ENCODE results near the gene NANOS3. TPM values are rescaled to one million over a fixed set of nuclear protein-coding genes. Genes with fewer than 3 reads are reported as not detected.
A peak's percentile ranks its signal among the peaks of the same experiment; 100 is the strongest.

Gene NANOS3
- total and polyA plus RNA-seq, 9 of the 15 experiments (the other 6 are each of a cell fraction or from before 2014, with no cell fraction given): not detected

DNA sequence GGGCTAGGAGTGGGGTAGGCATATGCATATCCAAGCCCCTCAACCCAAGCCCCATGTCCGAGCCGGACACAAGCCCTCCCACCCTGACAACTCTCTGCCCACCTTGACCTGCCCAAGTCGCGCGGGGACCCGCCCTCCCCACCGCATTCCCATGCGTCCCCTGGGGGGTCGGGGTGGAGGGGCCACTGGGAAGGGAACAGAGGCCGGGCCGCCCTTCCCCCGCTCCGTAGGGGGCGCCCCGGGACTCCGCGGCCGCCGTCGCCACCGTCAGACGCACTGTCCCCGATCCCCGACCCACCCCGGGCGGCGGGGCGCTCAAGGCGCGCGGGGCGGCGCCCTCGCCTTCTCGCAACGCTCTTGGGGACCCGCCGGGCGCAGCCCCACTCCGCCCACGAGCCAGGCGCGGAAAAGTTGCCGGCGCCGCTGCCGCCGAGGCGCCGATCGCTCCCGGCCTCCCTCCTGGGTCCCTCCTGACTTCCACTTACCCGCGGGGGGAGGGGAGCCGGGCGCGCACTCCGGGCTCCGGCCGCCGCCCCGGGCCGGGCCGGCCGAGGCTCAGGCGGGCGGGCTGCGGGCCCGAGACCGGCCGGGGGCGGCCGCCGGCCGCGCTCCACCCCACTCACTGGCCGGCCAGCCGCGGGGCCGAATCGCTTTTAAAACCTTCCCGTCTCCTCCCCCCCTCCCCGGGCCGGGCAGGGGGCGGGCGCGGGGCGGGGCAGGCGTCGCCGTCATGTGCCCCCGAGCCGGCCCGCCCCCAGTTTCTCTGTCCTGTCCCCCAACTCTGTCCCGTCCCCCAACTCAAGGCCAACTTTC lies 34.4 kb upstream of the NANOS3 start (continued):
- TF ChIP-seq TCF7L2 (IDR thresholded peaks at IDR 0.05; ENCODE audit: low read depth, low read length) (no peak), RNF2 (IDR thresholded peaks at IDR 0.05) (no peak), DNMT1 (IDR thresholded peaks at IDR 0.05) (no peak), ADNP (tag; IDR thresholded peaks at IDR 0.05) (no peak), ZC3H11A (IDR thresholded peaks at IDR 0.05; ENCODE audit: low read depth, low read length) (no peak), ZNF23 (CRISPR knock-in tag; IDR thresholded peaks at IDR 0.05) (no peak), TBP (optimal IDR thresholded peaks at IDR 0.05; ENCODE audit: low read depth, low read length) (no peak), GTF2E2 (tag; IDR thresholded peaks at IDR 0.05) (no peak), STAG1 (CRISPR knock-in tag; IDR thresholded peaks at IDR 0.05; ENCODE audit: borderline replicate concordance) (peak; percentile 4; the same call in 1 of the 2 replicates), NCOA1 (IDR thresholded peaks at IDR 0.05; ENCODE audit: low read depth) (no peak), SMC3 (conservative IDR thresholded peaks at IDR 0.05; ENCODE audit: insufficient read depth, low read depth, low read length) (no peak), CREBBP (IDR thresholded peaks at IDR 0.05; ENCODE audit: low read depth, low read length) (no peak), KLF10 (CRISPR knock-in tag; IDR thresholded peaks at IDR 0.05) (no peak), MAFK (IDR thresholded peaks at IDR 0.05; ENCODE audit: low read length) (no peak)
- TF ChIP-seq, protein P1, sequence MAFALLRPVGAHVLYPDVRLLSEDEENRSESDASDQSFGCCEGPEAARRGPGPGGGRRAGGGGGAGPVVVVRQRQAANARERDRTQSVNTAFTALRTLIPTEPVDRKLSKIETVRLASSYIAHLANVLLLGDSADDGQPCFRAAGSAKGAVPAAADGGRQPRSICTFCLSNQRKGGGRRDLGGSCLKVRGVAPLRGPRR (CRISPR knock-in tag; IDR thresholded peaks at IDR 0.05): no peak
- TF ChIP-seq, protein P2, sequence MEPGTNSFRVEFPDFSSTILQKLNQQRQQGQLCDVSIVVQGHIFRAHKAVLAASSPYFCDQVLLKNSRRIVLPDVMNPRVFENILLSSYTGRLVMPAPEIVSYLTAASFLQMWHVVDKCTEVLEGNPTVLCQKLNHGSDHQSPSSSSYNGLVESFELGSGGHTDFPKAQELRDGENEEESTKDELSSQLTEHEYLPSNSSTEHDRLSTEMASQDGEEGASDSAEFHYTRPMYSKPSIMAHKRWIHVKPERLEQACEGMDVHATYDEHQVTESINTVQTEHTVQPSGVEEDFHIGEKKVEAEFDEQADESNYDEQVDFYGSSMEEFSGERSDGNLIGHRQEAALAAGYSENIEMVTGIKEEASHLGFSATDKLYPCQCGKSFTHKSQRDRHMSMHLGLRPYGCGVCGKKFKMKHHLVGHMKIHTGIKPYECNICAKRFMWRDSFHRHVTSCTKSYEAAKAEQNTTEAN (CRISPR knock-in tag; IDR thresholded peaks at IDR 0.05): no peak
- TF ChIP-seq, protein P3, sequence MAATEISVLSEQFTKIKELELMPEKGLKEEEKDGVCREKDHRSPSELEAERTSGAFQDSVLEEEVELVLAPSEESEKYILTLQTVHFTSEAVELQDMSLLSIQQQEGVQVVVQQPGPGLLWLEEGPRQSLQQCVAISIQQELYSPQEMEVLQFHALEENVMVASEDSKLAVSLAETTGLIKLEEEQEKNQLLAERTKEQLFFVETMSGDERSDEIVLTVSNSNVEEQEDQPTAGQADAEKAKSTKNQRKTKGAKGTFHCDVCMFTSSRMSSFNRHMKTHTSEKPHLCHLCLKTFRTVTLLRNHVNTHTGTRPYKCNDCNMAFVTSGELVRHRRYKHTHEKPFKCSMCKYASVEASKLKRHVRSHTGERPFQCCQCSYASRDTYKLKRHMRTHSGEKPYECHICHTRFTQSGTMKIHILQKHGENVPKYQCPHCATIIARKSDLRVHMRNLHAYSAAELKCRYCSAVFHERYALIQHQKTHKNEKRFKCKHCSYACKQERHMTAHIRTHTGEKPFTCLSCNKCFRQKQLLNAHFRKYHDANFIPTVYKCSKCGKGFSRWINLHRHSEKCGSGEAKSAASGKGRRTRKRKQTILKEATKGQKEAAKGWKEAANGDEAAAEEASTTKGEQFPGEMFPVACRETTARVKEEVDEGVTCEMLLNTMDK (IDR thresholded peaks at IDR 0.05; ENCODE audit: borderline replicate concordance, insufficient read depth, low read depth, low read length, poor library complexity, severe bottlenecking): peak; percentile 90
- TF ChIP-seq, protein P4, sequence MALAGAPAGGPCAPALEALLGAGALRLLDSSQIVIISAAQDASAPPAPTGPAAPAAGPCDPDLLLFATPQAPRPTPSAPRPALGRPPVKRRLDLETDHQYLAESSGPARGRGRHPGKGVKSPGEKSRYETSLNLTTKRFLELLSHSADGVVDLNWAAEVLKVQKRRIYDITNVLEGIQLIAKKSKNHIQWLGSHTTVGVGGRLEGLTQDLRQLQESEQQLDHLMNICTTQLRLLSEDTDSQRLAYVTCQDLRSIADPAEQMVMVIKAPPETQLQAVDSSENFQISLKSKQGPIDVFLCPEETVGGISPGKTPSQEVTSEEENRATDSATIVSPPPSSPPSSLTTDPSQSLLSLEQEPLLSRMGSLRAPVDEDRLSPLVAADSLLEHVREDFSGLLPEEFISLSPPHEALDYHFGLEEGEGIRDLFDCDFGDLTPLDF (CRISPR knock-in tag; IDR thresholded peaks at IDR 0.05): no peak
- TF ChIP-seq, protein P5, sequence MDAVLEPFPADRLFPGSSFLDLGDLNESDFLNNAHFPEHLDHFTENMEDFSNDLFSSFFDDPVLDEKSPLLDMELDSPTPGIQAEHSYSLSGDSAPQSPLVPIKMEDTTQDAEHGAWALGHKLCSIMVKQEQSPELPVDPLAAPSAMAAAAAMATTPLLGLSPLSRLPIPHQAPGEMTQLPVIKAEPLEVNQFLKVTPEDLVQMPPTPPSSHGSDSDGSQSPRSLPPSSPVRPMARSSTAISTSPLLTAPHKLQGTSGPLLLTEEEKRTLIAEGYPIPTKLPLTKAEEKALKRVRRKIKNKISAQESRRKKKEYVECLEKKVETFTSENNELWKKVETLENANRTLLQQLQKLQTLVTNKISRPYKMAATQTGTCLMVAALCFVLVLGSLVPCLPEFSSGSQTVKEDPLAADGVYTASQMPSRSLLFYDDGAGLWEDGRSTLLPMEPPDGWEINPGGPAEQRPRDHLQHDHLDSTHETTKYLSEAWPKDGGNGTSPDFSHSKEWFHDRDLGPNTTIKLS (IDR thresholded peaks at IDR 0.05; ENCODE audit: borderline replicate concordance, low read depth): no peak
- TF ChIP-seq, protein P6, sequence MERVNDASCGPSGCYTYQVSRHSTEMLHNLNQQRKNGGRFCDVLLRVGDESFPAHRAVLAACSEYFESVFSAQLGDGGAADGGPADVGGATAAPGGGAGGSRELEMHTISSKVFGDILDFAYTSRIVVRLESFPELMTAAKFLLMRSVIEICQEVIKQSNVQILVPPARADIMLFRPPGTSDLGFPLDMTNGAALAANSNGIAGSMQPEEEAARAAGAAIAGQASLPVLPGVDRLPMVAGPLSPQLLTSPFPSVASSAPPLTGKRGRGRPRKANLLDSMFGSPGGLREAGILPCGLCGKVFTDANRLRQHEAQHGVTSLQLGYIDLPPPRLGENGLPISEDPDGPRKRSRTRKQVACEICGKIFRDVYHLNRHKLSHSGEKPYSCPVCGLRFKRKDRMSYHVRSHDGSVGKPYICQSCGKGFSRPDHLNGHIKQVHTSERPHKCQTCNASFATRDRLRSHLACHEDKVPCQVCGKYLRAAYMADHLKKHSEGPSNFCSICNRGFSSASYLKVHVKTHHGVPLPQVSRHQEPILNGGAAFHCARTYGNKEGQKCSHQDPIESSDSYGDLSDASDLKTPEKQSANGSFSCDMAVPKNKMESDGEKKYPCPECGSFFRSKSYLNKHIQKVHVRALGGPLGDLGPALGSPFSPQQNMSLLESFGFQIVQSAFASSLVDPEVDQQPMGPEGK (CRISPR knock-in tag; IDR thresholded peaks at IDR 0.05; ENCODE audit: borderline replicate concordance): no peak
